GM21786 (cell line): ENCODE data around the gene GNAI1.

ENCODE experiments used
- ATAC-seq: cut with Tn5 transposase; IDR thresholded peaks from one replicate; pipeline ENCODE4 v1.9.1; 2021; ENCODE audit not compliant: unreplicated experiment

Gene GNAI1

GRCh38 chr7:80244206-80244916, 109.7 kb downstream of the GNAI1 start:
- no peak for ATAC-seq

GRCh38 chr7:80247144-80247543, 112.5 kb downstream of the GNAI1 start:
- ATAC-seq: no peak

DNA sequence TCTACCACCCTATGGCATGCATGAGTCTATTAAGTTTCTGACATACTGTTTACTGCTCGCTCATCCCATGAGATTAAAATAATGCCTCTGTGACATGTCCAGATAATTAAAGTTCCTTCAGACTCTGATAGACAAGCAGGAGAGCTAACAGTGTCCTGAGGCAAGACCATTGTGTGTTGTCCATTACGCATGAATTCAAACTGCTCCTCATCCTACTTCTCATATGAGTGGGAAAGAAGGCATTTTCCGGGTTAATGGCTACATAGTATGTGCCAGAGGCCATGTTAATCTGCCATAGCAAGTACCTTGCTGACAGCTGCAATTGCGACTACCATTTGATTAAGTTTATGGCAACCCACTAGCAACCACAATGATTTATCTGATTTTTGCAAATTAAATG, 113.3 kb downstream of the GNAI1 start:
- no peak for ATAC-seq

GRCh38 chr7:80249184-80249583, 114.6 kb downstream of the GNAI1 start:
- ATAC-seq: no peak

- no peak for ATAC-seq
Observed at GRCh38 chr7:80249619-80250295, 115.1 kb downstream of the GNAI1 start.

DNA sequence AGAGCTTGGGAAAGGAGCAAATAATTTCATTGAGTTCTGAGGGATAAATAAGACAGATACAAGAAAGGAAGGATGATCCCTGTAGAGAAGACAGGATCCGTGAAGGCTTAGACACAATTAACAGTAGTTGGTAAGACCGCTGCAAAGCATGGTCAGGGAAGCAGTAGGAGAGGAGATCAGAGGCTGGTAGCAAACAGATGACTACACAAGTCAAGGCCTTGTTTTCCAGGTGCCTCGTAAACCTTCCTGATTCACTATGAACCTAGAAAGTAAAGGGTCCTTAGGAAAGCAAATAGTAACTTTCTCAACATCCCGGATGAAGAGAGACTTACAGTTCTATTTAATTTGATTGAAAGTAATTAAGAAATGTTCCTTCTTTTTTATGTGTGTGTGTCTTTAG, 118.6 kb downstream of the GNAI1 start:
- ATAC-seq: no peak

DNA sequence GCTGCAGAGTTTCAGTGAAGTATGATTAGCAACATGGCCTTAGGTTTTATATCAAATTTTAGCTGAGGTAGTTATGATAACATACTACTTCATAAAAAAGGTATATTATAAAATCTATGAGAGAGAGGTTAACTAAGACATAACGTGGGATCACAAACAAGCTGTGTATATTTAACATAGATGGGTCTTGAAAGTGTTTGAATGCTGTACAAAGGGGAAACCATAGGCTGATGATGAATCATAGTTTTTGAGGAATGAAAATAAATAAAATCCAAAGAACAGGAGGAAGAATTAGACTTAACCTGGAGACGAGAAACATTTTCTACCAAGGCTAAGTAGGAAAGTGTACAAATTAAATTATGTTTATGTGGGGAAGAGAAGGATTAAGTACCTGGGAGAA, 119.0 kb downstream of the GNAI1 start:
- no peak for ATAC-seq

GRCh38 chr7:80255656-80256055, 121.0 kb downstream of the GNAI1 start:
- ATAC-seq: no peak

GRCh38 chr7:80257756-80258155, 123.1 kb downstream of the GNAI1 start:
- ATAC-seq: no peak

DNA sequence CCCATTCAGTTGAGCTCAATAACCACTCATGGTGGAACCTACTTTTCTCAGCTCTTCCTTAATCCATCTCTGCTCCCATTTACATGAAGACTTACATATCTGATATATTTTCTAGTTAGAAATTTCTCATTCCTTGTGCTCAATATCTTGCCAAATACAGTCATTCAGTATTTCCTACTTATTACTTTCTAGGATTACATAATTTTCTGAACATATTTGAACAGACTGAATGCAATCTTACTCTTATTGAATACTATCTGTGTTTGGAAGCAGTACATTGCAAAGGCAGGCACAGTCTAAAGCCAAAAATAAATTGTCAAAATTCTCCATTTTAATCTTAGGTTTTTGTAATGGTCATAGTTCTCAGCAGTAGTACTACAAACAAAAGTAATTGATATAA, 126.0 kb downstream of the GNAI1 start:
- no peak for ATAC-seq

- ATAC-seq: no peak
Observed at GRCh38 chr7:80263333-80263732, 128.7 kb downstream of the GNAI1 start.

DNA sequence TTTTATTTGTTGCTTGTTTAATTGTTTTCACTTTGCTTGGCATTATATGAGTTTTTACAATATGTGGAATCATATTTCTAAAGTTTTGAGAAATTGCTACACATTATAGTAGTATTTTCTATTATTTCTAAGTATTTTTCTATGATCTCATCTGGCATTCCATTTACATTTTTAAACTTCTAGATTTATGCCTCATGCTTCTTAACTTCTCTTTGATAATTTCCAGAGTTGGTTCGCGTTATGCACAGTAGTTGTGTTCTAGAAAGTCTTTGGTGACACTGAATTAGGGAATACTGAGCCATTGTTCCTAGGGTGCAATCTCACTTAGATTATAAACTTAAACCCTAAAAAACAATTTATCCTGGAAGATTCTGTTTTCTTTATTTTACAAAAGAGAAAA, 129.2 kb downstream of the GNAI1 start:
- ATAC-seq: no peak

DNA sequence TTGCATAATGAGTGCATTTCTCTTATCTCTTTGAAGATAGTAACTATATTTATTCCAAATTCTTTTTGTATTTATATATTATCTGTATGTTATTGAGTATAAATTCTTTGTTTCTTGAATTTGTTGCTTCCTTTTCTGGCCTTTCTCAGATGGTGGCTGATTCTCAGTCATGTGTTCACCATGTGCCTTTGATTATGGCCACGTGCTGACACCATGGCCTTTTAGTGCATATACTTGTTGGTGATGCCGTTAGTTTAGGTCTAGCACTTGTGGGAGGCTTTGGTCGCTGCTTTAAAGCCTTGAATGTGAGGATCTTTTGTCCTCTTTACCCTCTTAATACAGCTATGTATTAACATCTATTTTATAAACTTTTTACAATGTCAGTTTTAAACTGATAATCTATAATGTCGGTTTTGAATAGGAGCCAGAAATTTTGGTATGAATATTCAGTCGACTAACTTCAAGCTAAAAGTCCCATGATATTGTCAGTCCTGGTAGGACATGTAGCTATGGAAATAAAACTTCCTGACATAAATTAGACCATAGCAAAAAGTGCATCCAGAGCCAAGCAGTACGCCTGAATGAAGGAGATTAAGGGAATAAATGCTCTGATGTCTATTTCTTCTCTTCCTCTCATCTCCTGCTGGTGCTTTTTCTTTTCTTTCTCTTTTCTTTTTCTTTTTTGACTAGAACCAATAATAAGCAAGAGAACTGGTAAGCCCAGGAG, 130.3 kb downstream of the GNAI1 start:
- no peak for ATAC-seq

DNA sequence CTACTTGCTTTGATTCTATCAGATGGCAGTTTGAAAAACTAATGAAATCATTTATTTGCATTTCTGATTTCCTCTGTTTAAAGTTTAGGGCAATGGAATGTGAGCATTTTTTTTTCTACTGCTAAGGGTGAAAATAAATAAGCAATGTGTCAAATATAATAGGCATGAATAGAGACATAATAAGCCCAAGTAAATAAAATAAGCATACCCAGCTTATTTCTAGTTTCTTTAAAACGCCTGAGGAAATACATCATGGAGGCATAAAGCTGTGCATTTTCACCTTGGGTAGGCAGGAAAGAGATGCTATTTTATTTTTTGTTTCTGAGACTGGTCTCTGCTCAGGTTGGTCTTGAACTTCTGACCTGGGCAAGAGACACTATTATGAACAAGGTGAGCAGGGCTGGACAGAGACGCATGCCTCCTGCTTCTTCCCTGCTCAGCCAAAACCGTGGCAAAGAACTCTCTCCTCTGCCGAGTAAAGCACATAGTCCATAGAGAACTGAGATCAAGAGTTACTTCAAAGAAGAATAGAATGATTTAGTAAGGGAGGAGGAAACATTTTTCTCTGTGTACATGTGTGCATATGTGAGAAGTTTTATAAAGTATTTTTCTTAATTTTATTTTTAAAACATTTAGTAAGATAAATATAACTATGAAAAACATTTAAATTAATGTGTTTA, 138.1 kb downstream of the GNAI1 start:
- no peak for ATAC-seq

- no peak for ATAC-seq
Observed at GRCh38 chr7:80273327-80273726, 138.7 kb downstream of the GNAI1 start.

- no peak for ATAC-seq
Observed at GRCh38 chr7:80275192-80275605, 140.6 kb downstream of the GNAI1 start.
